Hindlimb muscle (tissue), 1 donor: ENCODE measurements around the gene ALDH5A1. TPM values are rescaled to one million over a fixed set of nuclear protein-coding genes. Genes with fewer than 3 reads are reported as not detected.

ENCODE experiments used
- DNase-seq: peaks from one replicate; pipeline ENCODE4 v3.0.0-alpha.2; 2013
- polyA plus RNA-seq: library from polyadenylated mRNA; unstranded; fragments of 120-200 nt; gene quantifications from one replicate; pipeline ENCODE4 v1.2.1, GENCODE V29; 2013; ENCODE audit not compliant: insufficient read length

Gene ALDH5A1
- 8.2 TPM for polyA plus RNA-seq

DNA sequence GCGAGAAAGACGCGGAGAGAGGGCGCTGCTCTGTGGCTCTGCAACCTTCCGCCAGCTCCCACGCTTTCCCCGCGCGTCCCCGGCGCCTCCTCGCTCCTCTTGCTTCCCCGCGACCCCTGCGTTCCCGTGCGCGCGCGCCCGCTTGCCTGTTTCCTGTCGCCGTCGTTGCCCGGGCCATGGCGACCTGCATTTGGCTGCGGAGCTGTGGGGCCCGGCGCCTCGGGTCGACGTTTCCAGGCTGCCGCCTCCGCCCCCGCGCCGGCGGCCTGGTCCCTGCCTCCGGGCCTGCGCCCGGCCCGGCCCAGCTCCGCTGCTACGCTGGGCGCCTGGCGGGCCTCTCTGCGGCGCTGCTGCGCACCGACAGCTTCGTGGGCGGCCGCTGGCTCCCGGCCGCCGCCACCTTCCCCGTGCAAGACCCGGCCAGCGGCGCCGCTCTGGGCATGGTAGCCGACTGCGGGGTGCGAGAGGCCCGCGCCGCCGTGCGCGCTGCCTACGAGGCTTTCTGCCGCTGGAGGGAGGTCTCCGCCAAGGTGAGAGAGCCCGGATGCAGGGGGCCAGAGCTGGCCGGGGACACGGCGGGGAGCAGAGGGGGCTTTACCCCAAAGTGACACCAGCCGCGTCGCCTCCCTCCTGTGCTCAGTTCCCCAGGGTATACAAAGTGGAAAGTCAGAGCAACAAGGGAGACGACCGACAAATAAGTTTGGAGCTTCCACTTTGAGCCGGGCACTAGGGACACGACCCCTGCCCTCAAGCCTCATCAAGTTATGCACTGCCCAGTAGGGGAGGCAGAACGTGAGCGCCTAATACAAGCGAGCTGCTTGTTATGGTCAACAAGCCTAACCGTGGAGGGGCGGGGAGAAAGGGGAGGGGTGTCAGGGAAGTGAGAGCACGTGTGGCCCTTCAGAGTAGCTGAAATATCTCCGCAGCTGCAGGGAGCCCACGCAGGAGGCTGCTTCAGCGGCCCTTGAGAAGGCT lies at the start of gene ALDH5A1:
TSS of gene ALDH5A1 (plus strand) at position 149 of the 975 bp plus-strand sequence. CDS start at position 177, 28 bp downstream.
- peak; percentile 76 for DNase-seq

DNA sequence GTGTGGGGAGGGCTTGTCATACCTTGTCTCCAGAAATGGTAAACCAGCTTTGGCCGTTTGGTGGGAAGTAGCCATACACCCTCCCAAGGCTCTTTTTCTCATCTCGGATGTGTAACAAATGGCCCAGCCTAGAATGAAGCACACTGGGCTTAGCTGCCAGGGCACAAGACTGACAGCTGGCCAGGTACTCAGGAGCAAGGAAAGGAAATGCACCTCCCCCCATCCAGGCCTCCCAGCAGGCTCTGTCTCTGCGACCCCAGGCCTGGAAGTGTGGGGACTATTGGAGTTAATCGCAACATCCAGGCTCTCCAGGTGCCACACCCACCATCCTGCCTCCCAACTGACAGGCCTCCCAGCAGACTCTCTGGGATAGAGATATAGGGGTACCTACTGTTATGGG lies 49.1 kb upstream of the ALDH5A1 start:
- no peak for DNase-seq

DNA sequence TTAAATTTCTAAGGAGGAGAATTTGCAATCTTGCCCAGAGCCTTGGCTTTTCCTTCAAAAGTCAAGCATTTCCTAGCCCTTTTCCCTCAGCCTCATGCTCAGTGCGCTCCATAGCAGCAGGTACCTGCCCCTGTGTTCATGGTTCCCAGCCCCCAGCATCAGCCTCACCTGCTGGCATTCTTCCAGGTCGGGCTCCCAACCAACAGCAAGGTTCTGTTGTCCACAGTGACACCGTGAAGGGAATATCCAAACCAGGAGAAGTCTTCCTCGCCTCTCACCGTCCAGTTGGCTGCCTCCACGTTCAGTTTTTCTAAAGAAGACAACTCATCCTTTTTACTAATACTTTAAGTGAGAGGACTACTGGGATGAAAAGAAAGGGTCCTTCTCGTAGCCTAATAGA lies 48.1 kb upstream of the ALDH5A1 start:
- DNase-seq: no peak

DNA sequence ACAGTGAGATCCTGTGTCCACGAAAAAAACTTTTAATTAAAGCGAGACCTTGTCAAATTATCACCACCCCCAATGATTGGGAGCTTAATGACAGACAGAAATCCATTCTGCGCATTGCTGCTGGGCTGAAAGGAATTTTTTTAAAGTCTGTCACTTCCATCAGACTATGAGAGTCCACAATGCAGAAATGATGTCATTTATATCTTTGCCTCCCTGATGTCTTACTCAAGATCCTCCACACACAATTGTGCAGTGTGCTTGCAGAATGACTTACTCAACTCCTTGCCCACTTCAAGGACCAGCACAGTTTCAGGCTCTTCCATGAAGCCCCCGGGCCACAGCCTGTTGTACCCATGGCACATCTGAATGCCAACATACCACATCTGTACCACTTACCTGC lies 46.4 kb upstream of the ALDH5A1 start:
- DNase-seq: no peak

DNA sequence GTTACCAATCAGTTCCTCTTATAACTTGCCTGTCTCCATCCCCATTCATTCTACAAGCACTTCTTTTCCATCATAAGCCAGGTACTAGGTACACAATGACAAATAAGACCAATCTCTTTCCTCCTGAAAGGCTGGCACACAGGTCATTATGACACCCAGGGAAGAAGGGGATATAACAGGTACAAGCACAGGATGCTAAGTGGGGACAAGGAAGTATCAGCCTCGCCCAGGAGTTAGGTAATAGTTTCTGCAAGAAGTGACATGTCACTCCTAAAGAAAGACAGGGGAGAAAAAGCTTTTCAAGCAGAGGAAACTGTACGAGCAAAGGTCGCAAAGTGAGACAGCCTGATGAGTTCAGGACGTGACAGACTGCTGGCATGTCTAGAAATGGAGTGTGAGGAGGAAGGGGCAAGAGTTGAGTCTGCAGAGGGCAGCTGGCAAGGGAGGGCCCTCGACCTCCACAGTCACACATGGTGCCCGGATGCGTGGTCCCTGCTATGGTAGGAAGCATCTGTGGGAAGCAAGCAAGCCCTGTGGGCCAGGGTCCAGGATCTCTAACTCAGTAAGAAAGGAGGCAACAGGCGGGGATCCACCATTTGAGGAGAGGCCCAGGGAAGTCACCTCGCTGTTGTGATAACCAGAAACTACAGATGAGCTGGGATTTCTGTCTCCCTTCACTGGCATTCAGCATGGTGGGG lies 45.8 kb upstream of the ALDH5A1 start:
- DNase-seq: no peak

DNA sequence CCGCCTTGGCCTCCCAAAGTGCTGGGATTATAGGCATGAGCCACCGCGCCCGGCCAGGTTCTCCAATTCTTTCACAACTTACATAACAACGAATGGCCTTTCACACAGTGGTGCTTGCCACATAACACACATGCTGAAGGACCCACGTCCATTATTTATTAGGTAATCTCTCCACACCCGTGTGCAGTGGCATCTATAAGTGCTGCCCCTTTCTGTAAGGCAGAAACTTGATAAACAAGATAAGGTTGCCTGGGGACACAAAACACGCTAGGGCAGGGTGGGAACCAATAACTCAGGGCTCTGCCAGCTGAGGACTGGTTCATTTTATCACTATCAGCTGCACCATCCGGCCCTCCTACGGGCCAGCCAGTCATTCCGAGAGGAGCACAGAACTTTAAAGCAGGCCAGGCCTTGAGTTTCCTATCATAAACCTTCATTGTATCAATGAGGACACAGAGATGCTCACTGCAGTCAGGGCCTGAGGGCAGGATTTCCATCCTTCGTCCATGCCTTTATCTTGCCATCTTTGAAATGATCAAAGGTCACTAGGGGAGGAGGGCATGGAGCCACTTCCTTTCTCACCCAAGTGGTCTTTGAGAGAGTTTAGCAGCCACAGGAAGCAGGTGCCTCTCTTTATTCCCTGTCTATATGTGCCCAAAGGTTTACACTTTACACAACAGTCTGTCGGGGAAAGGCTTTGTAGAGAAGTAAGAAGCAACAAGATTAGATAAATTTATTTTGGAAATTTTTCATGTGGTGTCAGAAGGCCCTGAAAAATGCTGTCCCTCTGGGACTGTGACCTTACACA lies 43.0 kb upstream of the ALDH5A1 start:
- DNase-seq: no peak

DNA sequence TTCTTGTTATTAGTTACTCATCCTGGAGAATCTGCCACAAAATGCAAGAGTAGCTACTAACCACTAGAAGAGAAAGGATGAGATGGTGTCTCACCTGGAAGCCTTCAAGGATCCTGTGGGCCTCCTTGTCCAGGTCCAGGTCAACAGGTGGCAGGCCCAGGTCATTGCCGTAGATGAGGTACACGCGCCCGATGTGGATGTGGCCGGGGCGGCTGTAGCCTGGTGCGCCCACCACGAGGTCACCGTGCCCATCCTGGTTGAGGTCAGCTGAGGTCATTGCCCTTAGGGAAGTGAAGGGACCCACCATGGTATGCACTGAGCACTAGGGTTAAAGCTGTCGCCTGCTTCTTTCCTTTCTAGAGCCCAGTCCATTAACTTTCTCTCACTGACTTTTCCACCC lies 40.8 kb upstream of the ALDH5A1 start:
- DNase-seq: no peak

DNA sequence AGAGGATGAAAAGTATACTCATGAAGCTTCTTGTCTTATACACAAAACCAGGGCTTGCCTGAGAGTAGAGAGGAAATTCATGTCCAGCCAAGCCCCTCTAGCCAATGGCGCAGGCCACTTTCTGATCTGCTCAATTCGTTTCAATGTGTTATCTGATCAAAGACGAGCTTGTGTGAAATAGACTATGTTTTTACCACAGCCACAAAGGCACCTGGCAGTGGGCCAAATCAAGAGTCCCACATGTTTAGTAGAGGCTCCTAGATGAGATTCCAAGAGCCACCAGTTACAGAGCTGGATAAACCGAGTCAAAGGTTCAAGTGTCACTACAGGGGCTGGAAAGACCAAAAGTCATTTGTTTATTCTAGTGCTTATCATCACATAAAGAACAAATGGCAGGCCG lies 40.3 kb upstream of the ALDH5A1 start:
- DNase-seq: no peak

DNA sequence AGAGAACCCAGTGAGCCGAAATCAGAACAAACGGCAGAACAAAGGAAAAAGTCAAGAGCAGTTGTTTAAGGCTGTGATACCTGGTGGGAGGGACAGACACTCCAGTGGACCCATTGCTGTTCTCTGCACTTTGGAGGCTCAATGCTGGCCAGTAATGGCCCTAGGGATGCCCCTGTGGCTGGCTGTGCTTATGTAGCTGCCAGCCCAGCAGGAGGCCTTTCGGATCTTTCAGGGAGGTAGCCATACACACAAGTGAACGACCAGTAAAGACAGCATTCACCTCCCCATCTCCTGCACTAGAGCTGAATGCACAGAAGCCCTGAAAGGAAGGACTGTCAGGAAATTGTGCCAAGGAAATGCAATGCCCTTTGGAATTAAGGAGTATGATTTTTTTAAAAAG lies 39.7 kb upstream of the ALDH5A1 start:
- no peak for DNase-seq

DNA sequence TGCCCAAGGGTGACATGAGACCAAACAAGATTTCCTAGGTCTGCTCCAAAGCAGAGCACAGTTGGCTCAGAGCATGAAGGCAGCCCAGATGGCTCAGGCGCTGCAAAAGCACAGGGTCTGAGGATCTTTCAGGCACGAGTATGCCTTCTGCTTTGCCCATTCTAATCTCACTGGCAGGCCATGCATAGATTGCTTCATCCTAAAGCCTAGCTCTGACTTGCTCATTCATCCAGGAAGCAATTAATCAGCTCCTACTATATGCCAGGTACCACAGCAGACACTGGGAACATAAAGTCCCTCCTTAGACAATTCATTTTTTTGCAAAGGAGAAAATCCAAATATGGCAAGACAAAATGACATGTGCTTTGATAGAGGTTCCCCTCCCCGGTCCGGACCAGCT lies 36.6 kb upstream of the ALDH5A1 start:
- no peak for DNase-seq

DNA sequence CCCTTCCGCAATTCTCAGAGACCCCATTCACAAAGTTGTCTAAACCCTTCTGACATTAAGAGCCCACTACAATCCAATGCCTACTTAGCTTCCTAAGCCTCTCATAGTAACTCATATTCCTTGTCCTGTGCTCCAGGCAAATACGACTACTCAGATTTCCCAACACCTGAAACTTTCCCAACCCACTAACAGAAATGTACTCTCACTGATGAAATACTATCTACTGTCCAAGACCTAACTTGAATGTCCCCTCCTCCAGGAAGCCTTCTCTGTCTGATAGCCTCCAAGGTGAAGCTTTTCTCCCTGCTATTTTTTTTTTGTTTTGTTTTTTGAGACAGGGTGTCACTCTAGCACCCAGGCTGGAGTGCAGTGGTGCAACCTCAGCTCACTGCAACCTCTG lies 35.8 kb upstream of the ALDH5A1 start:
- DNase-seq: no peak

DNA sequence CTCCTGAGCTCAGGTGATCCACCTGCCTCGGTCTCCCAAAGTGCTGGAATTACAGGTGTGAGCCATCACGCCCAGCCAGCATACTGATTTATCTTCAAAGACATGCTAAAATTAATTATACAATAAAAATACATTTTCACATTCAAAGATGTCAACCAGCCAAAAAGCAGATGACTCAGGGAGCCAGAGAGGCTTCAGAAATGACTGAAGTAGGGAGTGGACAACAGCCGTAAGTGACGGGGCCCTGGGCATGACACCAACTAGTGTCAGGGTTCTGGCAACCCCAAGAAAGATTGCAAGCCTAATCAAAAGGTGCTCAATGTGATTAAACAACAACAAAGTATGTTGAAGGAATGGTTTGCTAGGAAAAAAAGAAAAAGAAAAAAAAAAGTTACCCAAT lies 33.8 kb upstream of the ALDH5A1 start:
- no peak for DNase-seq

DNA sequence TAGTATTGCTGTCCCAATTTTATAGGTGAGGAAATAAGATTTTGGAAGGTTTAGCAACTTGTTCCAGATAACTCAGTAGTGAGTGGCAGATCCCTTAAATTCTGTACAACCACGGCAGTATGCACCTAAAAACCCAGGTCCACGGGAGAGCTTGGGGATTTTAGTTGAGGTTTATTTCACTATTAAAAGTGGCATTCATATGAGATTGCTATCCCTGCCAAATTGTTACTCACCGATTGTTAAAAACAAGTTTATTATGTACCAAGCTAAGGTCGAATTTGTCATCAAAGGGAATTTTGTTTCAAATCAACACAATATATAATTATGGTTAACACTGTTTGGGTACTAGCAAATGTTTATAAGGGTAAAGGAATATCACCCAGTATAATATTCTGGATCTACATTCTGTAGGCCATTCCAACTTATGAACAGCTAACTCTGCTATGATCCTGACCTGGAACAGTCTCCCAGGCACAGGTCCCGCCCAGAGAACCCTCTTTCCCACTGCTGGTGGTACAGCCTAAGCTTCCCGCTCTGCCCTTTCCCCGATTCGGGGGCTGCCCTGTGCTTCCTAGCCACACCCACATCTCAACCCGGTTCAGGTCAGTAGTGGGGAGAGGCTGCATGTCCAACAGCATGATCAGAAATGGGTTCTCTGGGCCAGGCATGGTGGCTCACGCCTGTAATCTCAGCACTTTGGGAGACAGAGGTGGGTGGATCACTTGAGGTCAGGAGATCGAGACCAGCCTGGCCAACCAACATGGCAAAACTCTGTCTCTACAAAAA lies 30.3 kb upstream of the ALDH5A1 start:
- no peak for DNase-seq

DNA sequence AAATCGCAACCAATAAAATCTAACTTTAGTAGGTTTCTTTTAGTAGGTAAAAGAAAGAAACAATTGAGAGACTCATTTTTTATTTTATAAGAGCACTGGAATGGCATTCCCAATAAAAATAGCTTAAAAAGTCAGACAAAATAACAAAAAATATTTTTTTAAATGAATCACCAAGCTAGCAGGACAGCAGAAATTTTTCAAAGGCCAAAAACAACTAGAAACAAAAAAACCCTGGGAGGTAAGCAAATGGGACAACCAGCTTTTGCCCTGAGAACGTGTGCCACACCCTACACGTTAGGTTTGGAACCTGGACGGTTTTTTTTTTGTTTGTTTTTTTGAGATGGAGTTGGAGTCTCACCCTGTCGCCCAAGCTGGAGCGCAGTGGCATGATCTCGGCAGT lies 25.0 kb upstream of the ALDH5A1 start:
- no peak for DNase-seq

DNA sequence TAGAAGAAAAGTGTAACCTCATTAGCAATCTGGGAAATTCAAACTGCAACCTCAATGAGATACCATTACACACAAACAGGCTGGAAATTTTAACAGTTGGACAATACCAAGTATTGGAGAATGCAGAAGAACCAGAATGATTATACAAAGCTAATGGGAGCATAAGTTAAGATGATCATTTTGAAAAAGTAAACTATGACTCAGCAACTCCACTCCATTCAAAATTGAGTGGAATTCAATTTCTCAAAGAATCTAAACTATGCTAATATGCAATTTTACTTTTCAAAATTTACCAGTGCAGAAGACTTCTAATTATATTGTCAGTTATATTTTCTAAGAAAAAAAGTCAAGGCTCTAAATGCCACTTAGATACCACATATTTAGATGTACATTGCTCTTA lies 22.6 kb upstream of the ALDH5A1 start:
- no peak for DNase-seq

DNA sequence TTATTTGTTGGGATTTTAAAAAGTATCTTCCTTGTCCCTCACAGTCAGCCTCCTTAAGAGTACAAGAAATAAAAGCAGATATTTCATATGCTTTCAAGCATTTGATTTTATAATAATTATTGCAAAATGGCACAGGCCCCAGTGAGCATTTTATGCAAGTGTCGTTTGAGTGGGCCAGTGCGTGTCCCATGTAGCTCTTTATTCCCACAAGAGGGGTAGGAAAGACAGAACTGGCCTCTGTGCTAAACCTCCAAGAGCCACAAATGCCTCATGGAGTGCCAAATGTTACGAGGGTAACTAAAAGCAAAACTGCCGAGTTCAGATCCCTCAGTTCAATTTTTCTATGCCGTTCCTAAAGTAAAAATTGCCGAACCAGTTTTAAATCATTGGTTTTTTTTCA lies 18.1 kb upstream of the ALDH5A1 start:
- DNase-seq: no peak

DNA sequence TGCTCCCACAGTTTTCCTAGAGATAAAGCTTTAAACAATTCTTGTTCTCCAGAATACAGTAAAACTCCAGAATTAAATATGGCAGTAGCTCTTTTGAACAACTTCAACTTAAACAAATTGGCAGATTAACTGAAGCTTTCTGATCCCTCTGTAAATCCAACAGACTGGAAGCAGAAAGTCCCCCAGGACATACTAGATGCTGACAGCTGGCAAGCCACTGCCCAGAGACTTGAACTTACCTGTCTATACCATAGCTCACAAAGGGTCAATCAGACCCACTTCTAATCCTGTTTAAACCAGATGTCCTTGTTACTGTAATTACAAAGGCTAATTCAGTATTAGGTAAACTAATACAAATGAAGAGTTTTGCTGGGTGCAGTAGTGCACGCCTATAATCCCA lies 17.7 kb upstream of the ALDH5A1 start:
- DNase-seq: no peak

DNA sequence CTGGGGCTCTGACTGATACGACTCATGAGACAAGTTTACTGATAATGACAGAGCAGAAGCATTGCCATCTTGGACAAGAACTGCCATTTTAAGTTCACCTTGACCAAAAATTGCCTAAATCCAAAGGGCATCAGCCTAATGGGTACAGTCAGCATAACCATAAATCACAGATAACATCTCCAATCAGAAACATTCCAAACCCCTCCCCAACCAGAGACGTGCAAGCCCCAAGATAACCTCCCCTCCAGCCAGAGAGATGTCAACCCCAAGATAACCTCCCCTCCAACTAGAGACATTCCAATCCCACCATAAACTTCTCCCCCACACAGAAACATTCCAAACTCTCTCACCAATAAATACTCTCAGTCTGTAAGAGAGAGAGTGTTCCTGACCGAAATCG lies 15.9 kb upstream of the ALDH5A1 start:
- no peak for DNase-seq

DNA sequence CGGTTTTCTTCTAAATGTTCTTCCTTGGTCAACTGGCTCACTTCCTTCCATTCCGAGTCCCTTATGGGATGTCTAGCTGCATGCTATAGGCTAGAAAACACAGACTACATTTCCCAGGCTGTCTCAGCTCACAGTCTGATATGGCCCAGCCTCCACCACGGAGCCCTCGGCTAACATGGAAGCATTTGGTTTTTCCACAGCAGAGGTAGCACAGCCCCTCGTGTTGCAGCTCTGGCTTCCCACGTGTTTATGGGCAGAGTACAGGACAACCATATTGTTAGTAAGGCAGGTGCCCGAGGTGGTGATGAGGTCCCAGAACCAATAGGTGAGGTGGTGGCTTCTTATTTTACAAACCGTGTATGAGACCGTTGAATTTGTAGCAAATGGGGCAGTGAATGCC lies 14.1 kb upstream of the ALDH5A1 start:
- no peak for DNase-seq

DNA sequence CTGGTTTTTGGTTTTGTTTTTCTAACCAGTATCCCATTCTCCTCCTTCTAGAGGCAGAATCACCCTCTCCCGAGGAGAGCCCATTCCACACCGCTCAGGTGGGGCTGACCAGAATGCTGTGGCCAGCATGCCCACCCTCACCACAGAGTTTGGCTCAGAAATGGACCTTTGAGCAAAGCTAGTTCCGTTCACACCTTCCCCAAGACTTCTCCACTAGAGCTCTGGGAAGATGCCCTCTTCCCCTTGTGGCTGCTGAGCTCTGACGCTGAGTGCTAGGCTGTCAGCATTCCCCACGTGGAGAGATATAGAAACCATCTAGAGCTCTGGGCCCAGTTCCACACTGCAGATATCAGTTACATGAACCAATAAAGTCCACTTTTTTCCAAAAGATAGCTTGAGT lies 13.3 kb upstream of the ALDH5A1 start:
- DNase-seq: no peak

DNA sequence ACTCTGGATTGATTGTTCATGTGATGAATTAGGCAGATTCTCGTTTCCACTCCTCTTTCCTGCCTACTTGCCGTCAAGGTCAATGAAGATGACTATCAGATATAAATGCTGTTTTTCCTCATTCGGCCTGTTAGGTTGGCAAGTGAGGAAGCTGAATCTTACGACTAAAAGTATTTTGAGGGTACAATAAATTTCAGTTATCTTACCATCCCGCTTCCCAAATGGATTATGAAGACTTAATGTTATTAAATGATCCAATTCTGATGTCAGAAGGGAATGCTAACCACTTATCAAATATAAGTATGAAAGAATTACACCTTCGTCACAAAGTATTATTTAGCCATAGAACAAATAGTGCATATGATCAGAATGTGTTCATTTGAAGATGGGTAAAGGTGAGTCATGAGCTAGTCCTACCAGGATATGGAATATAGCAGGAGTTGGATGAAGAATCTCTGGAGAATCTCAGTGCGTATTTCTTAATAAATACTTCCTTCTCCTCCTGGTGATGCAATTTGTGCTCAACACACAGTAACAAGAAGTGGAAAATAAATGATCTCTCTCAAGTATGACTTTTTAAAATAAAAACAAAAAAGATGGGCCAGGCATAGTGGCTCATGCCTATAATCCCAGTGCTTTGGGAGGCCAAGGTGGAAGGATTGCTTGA lies 10.0 kb upstream of the ALDH5A1 start:
- DNase-seq: no peak

DNA sequence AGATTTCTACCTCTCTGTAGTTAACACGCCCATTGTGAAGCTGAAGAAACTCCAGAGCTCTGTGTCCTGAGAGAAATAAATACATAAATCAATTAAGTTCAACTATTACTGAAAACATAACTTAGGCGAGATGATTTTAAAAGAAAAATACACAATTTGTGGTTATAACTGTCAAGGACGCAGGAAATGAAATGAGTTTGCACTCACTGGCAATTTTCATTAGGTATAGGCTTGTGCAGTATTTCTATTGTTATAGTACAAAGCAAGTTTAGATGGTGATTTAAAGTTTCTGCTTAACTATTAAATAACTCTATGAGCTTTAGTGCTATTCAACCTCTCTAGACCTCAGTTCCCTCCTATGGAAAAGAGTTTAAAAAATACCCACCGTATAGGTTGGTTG lies 8.7 kb upstream of the ALDH5A1 start:
- no peak for DNase-seq
